Measurements from ENCODE around the gene CDR2.

Gene CDR2

DNA sequence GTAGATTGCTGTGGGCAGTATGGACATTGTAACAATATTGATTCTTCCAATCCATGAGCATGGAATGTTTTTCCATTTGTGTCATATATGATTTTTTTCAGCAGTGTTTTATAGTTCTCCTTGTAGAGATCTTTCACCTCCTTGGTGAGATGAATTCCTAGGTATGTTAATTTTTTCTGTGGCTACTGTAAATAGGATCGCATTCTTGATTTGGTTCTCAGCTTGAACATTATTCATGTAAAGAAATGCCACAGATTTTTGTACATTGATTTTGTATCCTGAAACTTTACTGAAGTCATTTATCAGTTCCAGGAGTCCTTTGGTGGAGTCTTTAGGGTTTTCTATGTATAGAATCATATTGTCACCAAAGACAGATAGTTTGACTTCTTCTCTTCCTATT lies 19.7 kb upstream of the CDR2 start:
- DNase-seq (ENCODE audit: insufficient read length, low spot score) (no peak), FAIRE-seq (no peak)
- no peak for TF ChIP-seq POLR2A (IDR thresholded peaks at IDR 0.05; ENCODE audit: low read depth, low read length)

DNA sequence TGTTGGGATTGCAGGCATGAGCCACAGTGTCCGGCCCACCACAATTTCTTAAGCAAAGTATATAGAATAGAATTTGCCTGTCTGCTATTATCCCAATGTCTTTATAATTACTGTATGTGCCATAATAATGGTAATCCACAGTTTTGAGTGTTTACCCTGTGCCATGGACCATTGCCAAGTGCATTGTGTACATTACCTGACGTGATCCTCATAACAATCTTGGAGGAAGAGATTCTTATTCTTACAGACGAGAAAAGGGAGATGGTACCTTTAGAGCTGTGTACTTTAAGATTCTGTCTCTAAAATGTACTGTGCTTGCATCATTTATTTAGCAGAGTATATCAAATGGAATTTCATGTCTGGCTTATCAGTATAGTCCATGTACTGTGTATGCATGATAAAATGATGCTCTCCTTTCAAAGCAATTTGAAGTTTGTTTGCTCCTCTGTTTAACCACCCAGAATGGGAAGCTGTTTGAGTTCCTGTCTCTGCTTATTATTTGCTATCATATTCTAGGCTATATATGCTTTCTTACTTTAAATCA lies 13.8 kb upstream of the CDR2 start:
- no peak for DNase-seq (ENCODE audit: insufficient read length, low spot score)
- TF ChIP-seq POLR2A (IDR thresholded peaks at IDR 0.05; ENCODE audit: low read depth, low read length), result no peak
- no peak for FAIRE-seq

DNA sequence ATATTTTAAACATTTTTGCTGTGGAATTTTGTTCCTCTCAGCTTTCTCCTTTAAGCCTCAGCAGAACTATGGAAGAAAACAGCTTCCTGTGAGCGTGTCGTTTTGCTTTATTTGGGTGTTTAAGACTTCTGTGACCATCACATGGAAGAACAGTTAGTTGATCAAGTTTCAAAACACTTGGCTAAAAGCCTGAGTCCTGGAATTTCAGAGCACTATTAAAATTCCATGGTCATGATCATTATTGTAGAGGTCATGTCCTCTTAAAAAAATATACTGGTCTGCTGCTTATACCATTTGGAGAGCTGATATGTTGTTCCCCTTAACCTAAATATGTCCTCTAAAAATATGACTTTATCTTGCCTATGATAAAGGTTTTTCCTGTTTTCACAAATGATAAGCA lies 12.6 kb upstream of the CDR2 start:
- FAIRE-seq (peak; percentile 50), DNase-seq (ENCODE audit: insufficient read length, low spot score) (peak; percentile 55)
- TF ChIP-seq POLR2A (IDR thresholded peaks at IDR 0.05; ENCODE audit: low read depth, low read length), result no peak

DNA sequence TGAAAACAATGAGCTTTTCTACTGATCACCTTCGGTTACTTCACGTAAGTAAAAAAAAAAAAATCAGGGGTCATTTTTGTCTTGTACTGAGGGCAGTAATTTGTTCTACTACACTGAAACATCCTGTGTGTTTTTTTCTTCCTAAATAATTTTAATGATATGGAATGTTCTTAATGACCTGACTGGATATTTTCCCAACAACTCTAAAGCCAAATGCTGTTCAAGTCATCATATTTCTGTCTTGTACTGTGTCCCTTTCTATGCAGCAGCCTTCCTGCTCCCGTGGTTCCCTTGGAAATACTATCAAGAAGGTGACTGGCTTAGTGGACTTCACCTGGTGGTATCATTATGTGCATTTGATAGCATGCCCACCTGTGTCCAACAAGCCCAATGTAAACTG lies 10.8 kb upstream of the CDR2 start:
- DNase-seq (ENCODE audit: insufficient read length, low spot score), result no peak
- no peak for TF ChIP-seq POLR2A (IDR thresholded peaks at IDR 0.05; ENCODE audit: low read depth, low read length)
- FAIRE-seq, result no peak

DNA sequence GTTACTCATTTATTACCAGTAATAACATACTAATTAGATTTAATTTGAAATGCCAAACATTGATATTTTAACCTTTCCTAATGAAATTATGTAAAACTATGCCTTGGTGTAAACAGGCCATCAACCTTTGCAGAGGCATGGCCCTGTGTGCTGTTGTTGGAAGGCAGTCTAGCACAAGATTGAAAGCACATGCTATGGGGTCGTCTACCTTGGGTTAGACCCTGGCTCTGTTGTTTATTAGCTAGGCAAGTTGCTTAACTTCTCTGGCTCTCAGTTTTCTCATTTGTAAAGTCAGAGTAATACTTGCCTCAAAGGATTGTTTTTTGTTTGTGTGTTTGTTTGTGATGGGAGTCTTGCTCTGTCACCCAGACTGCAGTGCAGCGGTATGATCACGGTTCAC lies 9.4 kb upstream of the CDR2 start:
- FAIRE-seq, result no peak
- TF ChIP-seq POLR2A (IDR thresholded peaks at IDR 0.05; ENCODE audit: low read depth, low read length), result no peak
- DNase-seq (ENCODE audit: insufficient read length, low spot score), result no peak

DNA sequence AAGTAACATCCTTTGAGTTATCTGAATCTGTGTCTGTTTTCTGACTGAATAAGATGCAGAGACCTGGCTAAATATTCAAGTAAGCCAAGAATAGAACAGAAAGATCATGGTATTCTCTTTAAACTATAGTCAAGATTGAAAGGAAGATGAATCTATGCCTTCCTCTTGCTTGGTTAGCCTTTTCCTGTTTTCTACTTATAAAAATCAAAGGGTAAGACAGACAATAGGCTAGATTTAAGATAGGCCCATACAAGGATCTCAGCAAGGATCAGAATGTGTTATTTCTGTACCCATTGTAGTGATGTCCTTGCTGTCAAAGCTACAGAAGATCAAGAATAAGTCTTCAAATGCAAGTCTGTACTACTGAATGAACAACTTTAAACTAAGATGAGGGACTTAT lies 7.0 kb upstream of the CDR2 start:
- FAIRE-seq, result no peak
- no peak for TF ChIP-seq POLR2A (IDR thresholded peaks at IDR 0.05; ENCODE audit: low read depth, low read length)
- DNase-seq (ENCODE audit: insufficient read length, low spot score), result no peak

DNA sequence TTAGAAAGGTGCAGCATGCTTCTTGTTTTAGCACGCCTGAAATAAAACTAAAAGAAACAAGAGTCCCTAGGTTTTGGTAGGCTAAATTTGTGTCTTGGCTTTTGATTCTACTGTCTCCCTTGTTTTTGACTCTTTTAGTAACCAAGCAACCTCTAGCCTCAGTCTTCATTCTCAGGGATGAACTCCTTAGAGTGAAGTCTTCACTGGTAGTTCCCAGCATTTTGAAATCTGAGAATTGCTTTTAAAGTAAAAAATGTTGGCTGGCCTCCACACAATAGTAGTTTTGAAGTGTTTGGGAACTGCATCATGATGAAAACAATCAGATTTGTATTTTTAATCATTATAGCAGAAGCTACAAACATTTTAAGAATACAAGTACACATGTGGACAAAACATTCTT lies 6.1 kb upstream of the CDR2 start:
- FAIRE-seq, result no peak
- no peak for DNase-seq (ENCODE audit: insufficient read length, low spot score)
- no peak for TF ChIP-seq POLR2A (IDR thresholded peaks at IDR 0.05; ENCODE audit: low read depth, low read length)

DNA sequence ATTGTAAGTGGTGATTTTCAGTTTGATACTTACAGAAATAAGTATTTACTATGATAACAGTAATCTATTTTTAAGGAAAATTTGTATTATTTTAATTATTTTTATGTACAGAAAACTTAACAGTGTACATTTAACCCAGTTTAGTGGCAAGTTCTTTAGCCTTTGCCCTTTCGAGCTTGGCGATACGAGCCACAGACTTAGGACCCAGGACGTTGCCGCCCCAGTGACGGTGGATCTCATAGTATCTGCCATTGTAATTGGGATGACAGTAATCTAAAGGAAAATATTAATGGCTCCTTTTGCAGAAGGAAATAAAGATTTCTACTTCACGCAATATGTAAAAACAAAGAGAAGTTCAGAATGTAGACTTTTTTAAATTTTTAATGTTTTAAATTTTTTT lies 5.2 kb upstream of the CDR2 start:
- FAIRE-seq (no peak), DNase-seq (ENCODE audit: insufficient read length, low spot score) (no peak)
- TF ChIP-seq POLR2A (IDR thresholded peaks at IDR 0.05; ENCODE audit: low read depth, low read length), result no peak

DNA sequence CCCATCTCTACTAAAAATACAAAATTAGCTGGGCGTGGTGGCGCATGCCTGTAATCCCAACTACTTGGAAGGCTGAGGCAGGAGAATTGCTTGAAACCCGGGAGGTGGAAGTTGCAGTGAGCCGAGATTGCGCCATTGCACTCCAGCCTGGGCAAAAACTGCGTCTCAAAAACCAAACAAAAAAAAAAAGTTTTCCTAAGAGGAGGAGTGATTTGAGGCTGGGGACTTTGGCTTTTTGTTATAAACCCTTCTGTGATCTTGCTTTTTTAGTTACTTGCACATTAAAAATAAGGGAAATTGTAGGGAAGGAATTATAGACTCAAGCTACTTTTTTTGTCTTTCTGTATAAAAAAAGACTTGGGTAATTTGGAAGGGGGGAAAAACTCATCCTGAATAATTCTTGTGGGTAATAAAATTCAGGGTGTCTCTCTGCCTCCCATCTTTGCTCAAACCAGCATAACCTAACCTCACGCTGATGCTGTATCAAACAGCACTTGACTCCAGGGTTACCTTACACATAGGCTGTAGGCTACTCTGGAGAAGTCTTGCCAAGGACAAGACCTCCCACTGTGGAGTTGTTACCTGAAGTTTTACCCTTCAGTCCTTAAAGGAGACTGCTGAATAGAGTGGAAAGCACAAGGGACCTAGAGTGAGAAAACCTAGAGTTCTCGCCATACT lies 1.7 kb upstream of the CDR2 start:
- FAIRE-seq (no peak), DNase-seq (ENCODE audit: insufficient read length, low spot score) (no peak)
- TF ChIP-seq POLR2A (IDR thresholded peaks at IDR 0.05; ENCODE audit: low read depth, low read length), result no peak

DNA sequence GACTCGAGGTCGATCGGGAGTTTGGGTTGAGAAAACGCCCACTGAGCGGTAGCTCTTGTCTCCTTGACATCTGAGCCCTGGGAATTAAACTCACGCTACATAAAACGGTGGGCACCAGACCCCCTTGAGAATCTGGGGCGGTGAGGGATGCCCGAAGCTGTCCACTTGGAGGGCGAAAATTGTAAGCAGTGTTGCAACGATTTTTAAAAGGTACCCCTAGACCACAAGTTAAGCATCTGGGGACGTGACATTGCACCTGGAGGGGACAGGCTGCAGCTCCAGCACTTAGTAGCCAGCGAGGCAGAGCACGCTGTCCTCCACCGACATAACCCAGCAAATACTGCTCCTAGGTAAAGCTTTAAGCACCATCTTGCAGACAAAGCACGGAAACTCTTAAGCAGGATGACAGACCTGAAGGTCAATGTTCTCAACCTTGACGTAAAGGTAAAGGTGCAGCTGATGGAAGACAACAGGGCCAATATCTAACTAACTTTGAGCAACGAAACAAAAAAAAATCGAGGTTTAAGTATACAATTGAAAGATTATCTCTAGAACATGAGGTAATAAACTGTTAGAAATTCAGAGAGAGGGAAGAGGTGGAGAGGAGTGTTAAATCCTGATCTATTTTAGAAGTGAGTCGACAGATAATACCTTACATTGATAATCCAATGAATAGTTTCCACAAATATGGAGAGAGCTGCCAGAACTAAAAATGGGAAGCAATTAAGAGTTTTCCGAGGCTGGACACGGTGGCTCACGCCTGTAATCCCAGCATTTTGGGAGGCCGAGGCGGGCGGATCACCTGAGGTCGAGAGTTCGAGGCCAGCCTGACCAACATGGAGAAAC lies 921 bp upstream of the CDR2 start:
- no peak for TF ChIP-seq POLR2A (IDR thresholded peaks at IDR 0.05; ENCODE audit: low read depth, low read length)
- FAIRE-seq (no peak), DNase-seq (ENCODE audit: insufficient read length, low spot score) (no peak)

DNA sequence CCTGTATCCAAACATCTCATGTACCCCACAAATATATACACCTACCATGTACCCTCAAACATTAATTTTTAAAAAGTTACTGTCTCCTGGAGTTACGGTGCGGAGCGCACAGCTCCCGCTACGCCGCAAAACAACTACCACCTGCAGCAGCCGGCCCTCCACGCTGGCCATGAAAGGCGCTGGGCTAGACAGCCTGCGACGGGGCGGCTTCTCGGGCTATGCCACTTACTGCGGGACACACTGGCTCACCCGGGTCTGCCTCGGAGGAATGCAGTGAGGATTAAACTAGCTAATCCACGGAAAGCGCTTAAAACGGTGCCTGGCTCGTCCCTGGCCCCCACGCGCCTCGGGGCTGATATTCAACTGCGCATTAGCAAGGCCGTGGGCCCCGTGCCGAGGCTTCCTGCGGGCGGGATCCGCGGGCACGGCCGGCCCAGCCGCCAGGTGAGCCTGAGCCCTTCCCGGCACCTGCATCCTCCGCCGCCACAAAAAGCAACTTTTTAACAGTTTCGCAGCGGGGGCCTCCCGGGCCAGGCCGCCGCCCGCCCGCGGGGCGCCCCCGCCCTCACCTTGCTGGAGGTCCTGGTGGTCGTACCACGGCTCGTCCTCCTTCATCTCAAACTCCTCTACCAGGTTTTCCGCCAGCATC lies 633 bp downstream of the CDR2 start:
- DNase-seq (ENCODE audit: insufficient read length, low spot score) (peak; percentile 13), FAIRE-seq (no peak)
- TF ChIP-seq POLR2A (IDR thresholded peaks at IDR 0.05; ENCODE audit: low read depth, low read length), result no peak

DNA sequence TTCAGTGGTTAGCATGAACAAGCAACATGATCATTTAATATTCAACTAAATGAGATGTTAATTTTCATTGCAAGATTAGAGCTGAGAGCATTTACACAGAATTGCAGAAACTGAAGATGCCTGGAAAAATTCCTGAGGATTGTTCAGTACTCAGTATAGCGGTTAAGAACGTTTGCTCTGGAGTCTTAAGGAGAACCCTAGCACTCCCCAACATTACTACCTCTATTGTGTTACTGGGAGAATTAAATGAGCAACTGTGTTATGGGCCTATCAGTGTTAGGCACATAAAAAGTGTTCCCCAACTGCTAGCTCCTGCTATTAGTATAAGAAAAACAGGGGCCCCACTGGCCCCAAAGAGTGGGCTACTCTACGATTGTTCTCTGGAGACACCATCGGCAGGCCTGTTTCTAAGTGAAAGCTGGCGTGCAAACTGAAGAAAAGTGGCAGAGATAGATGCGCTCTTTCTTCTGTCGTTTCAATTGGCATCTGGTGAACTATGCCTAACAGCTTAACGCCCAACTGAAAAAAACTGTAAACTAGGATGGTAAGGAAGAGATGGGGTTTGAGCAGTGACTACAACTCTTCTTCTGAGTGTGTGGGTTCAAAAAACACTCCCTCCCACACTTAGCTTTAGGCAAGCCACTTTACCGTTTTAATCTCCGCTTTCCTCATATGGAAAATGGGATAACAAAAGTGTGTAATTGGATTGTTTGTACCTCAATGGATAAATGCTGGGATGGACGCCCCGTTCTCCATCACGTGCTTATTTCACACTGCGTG lies 1.3 kb downstream of the CDR2 start:
- peak; percentile 6 for FAIRE-seq
- TF ChIP-seq POLR2A (IDR thresholded peaks at IDR 0.05; ENCODE audit: low read depth, low read length), result no peak

DNA sequence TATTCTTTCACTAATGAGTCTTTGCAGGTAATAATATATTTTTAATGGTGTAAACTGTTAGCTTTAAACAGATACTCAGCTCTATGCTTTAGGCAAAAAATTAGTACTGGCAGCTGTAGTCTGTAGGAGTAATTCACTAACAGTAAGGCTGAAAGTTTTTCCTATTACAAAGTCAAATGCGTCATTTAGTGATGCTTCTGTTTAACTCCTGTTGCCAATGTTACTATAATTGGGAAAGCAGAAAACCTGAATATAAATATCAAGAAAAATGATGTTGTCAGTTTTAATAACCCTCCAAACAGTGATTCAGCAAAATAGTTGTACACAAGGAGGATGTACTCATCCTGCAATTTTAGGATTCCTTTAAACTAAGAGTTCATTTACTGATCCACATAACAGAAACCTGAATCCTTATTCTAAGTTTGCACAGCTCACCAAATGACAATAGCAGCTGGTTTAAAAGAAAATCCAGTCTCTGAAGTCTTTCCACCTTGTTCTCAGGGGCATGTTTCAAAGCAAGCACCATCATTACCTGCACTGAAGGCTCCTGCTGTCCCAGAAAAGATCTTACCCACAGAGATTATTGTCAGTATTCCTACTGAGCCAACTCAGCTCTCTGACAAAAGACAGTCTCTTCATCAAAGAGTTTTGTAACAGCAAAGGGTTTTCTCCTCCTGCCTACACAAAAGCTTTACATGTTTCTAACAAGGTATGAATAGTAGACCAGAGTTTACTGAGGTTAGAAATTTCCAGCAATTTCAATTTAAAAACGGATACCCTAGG lies 4.2 kb downstream of the CDR2 start:
- TF ChIP-seq POLR2A (IDR thresholded peaks at IDR 0.05; ENCODE audit: low read depth, low read length), result no peak

More for the DNA sequence above, 1.3 kb downstream of the CDR2 start:
- no peak for DNase-seq (ENCODE audit: insufficient read length, low spot score)

More for the DNA sequence above, 4.2 kb downstream of the CDR2 start:
- FAIRE-seq (peak; percentile 20), DNase-seq (ENCODE audit: insufficient read length, low spot score) (no peak)

Measured in H54 (cell line).